ENCODE data around the gene TBC1D12.
"Not testable (repeated sequence)": the region's sequence is repeated elsewhere in the genome, so short reads cannot be mapped to it uniquely, and the experiment has no call there.

TBC1D12 gene

DNA sequence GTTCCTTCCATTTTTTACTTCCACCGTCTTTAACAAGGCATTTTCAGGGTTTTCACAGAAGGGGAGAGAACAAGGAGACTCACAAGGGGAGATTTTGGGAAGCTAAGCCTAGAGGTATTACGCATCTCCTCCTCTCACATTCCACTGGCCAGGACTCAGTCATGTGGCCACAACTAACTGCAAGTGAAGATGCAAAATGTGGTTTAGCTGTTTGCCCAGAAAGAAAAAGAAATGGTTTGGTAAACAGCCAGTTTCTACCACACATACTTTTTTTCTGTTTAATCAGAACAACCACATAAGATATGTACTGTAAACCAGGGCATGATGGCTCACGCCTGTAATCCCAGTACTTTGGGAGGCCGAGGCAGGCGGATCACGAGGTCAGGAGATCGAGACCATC is 121.8 kb downstream of the TBC1D12 start:
- Histone ChIP-seq H4K20me1 (ENCODE audit: insufficient read depth, low read length) (no peaks in the 10 kb centered on the region), H2AFZ (ENCODE audit: low read length) (no peak overlapping the region), H3K4me1 (ENCODE audit: insufficient read depth, low read length, severe bottlenecking) (no peaks in the 10 kb centered on the region), H3K9ac (ENCODE audit: low read length) (no peak overlapping the region), H3K9me2 (ENCODE audit: low read depth, low read length) (no peaks in the 10 kb centered on the region), H3K4me3 (ENCODE audit: low read depth, low read length, poor library complexity, severe bottlenecking) (no peak overlapping the region), H3K4me2 (ENCODE audit: low read length) (no peak overlapping the region), H3K9me3 (ENCODE audit: low read length) (no peaks in the 10 kb centered on the region), H3K27ac (ENCODE audit: low read depth, low read length, poor library complexity, severe bottlenecking) (no peak overlapping the region), H3K79me2 (ENCODE audit: insufficient read depth, low read length) (no peaks in the 10 kb centered on the region), H3F3A (ENCODE audit: insufficient read depth, low read length) (no peaks in the 10 kb centered on the region), H3K36me3 (ENCODE audit: insufficient read depth, low read length) (no peaks in the 10 kb centered on the region), H3K27me3 (ENCODE audit: insufficient read depth, low read length) (no peaks in the 10 kb centered on the region)
- TF ChIP-seq EZH2 (IDR thresholded peaks at IDR 0.05; ENCODE audit: borderline replicate concordance, low read length), result no peak
- TF ChIP-seq, protein P1, sequence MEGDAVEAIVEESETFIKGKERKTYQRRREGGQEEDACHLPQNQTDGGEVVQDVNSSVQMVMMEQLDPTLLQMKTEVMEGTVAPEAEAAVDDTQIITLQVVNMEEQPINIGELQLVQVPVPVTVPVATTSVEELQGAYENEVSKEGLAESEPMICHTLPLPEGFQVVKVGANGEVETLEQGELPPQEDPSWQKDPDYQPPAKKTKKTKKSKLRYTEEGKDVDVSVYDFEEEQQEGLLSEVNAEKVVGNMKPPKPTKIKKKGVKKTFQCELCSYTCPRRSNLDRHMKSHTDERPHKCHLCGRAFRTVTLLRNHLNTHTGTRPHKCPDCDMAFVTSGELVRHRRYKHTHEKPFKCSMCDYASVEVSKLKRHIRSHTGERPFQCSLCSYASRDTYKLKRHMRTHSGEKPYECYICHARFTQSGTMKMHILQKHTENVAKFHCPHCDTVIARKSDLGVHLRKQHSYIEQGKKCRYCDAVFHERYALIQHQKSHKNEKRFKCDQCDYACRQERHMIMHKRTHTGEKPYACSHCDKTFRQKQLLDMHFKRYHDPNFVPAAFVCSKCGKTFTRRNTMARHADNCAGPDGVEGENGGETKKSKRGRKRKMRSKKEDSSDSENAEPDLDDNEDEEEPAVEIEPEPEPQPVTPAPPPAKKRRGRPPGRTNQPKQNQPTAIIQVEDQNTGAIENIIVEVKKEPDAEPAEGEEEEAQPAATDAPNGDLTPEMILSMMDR (IDR thresholded peaks at IDR 0.05; ENCODE audit: low read length), result no peak

DNA sequence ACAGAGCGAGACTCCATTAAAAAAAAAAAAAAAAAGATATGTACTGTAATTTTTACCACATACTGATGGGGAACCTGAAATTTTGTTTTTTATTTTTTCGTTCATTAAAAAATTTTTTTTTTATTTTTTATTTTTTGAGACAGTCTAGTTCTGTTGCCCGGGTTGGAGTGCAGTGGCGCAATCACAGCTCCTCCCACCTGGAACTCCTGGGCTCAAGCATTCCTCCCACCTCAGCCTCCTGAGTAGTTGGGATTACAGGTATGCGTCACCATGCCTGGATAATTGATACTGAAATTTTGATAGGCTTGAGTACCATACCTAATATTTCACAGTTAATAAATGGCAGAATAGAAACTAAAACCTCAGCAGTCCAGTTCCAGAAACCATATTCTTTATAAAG is 122.4 kb downstream of the TBC1D12 start:
- no peaks in the 10 kb centered on the region for H3K9me3 ChIP-seq (ENCODE audit: low read length)
- no peaks in the 10 kb centered on the region for H3F3A ChIP-seq (ENCODE audit: insufficient read depth, low read length)
- H3K27ac ChIP-seq (ENCODE audit: low read depth, low read length, poor library complexity, severe bottlenecking), result no peak overlapping the region
- no peak overlapping the region for H3K4me3 ChIP-seq (ENCODE audit: low read depth, low read length, poor library complexity, severe bottlenecking)
- H2AFZ ChIP-seq (ENCODE audit: low read length), result no peak overlapping the region
- no peaks in the 10 kb centered on the region for H3K4me1 ChIP-seq (ENCODE audit: insufficient read depth, low read length, severe bottlenecking)
- no peaks in the 10 kb centered on the region for H3K36me3 ChIP-seq (ENCODE audit: insufficient read depth, low read length)
- H3K9ac ChIP-seq (ENCODE audit: low read length), result no peak overlapping the region
- no peaks in the 10 kb centered on the region for H3K79me2 ChIP-seq (ENCODE audit: insufficient read depth, low read length)
- no peak overlapping the region for H3K4me2 ChIP-seq (ENCODE audit: low read length)
- H3K9me2 ChIP-seq (ENCODE audit: low read depth, low read length), result no peaks in the 10 kb centered on the region
- no peaks in the 10 kb centered on the region for H3K27me3 ChIP-seq (ENCODE audit: insufficient read depth, low read length)
- H4K20me1 ChIP-seq (ENCODE audit: insufficient read depth, low read length), result no peaks in the 10 kb centered on the region
- TF ChIP-seq, protein P1 (IDR thresholded peaks at IDR 0.05; ENCODE audit: low read length), result no peak
- no peak for TF ChIP-seq EZH2 (IDR thresholded peaks at IDR 0.05; ENCODE audit: borderline replicate concordance, low read length)

- H3K4me2 ChIP-seq (ENCODE audit: low read length); H3K4me1 ChIP-seq (ENCODE audit: insufficient read depth, low read length, severe bottlenecking); H2AFZ ChIP-seq (ENCODE audit: low read length); H3K9me3 ChIP-seq (ENCODE audit: low read length); H4K20me1 ChIP-seq (ENCODE audit: insufficient read depth, low read length); H3K9ac ChIP-seq (ENCODE audit: low read length); H3F3A ChIP-seq (ENCODE audit: insufficient read depth, low read length); H3K27me3 ChIP-seq (ENCODE audit: insufficient read depth, low read length); H3K4me3 ChIP-seq (ENCODE audit: low read depth, low read length, poor library complexity, severe bottlenecking); H3K27ac ChIP-seq (ENCODE audit: low read depth, low read length, poor library complexity, severe bottlenecking); H3K79me2 ChIP-seq (ENCODE audit: insufficient read depth, low read length); H3K36me3 ChIP-seq (ENCODE audit: insufficient read depth, low read length); H3K9me2 ChIP-seq (ENCODE audit: low read depth, low read length): not testable (repeated sequence)
Measured at GRCh38 chr10:94531550-94531949, 129.2 kb downstream of the TBC1D12 start.

- Histone ChIP-seq H3K79me2 (ENCODE audit: insufficient read depth, low read length) (no peaks in the 10 kb centered on the region), H3K9me2 (ENCODE audit: low read depth, low read length) (no peaks in the 10 kb centered on the region), H3K9ac (ENCODE audit: low read length) (no peak overlapping the region), H3K27me3 (ENCODE audit: insufficient read depth, low read length) (no peaks in the 10 kb centered on the region), H3K4me3 (ENCODE audit: low read depth, low read length, poor library complexity, severe bottlenecking) (no peak overlapping the region), H3F3A (ENCODE audit: insufficient read depth, low read length) (no peaks in the 10 kb centered on the region), H3K9me3 (ENCODE audit: low read length) (no peaks in the 10 kb centered on the region), H3K4me1 (ENCODE audit: insufficient read depth, low read length, severe bottlenecking) (no peaks in the 10 kb centered on the region), H4K20me1 (ENCODE audit: insufficient read depth, low read length) (no peaks in the 10 kb centered on the region), H2AFZ (ENCODE audit: low read length) (no peak overlapping the region), H3K4me2 (ENCODE audit: low read length) (no peak overlapping the region), H3K36me3 (ENCODE audit: insufficient read depth, low read length) (no peaks in the 10 kb centered on the region), H3K27ac (ENCODE audit: low read depth, low read length, poor library complexity, severe bottlenecking) (no peak overlapping the region)
- TF ChIP-seq EZH2 (IDR thresholded peaks at IDR 0.05; ENCODE audit: borderline replicate concordance, low read length), result no peak
- TF ChIP-seq, protein P1 (IDR thresholded peaks at IDR 0.05; ENCODE audit: low read length), result no peak
Measured at GRCh38 chr10:94533027-94533426, 130.7 kb downstream of the TBC1D12 start.

- H3K27me3 ChIP-seq (ENCODE audit: insufficient read depth, low read length); H3K9me3 ChIP-seq (ENCODE audit: low read length); H3K4me2 ChIP-seq (ENCODE audit: low read length); H2AFZ ChIP-seq (ENCODE audit: low read length); H3K27ac ChIP-seq (ENCODE audit: low read depth, low read length, poor library complexity, severe bottlenecking); H3F3A ChIP-seq (ENCODE audit: insufficient read depth, low read length); H3K4me3 ChIP-seq (ENCODE audit: low read depth, low read length, poor library complexity, severe bottlenecking); H3K9ac ChIP-seq (ENCODE audit: low read length); H4K20me1 ChIP-seq (ENCODE audit: insufficient read depth, low read length); H3K9me2 ChIP-seq (ENCODE audit: low read depth, low read length): not testable (repeated sequence)
- Histone ChIP-seq H3K36me3 (ENCODE audit: insufficient read depth, low read length) (peaks cover 15% of the 10 kb centered on the region; the same call in 1 of the 2 replicates), H3K4me1 (ENCODE audit: insufficient read depth, low read length, severe bottlenecking) (peaks cover 18% of the 10 kb centered on the region), H3K79me2 (ENCODE audit: insufficient read depth, low read length) (peaks cover 16% of the 10 kb centered on the region)
Measured at GRCh38 chr10:94542282-94542681, 139.9 kb downstream of the TBC1D12 start.
